GM04504 (cell line): ENCODE measurements around the gene PBRM1.
"Not testable (repeated sequence)": the region's sequence is repeated elsewhere in the genome, so short reads cannot be mapped to it uniquely, and the experiment has no call there.

Source experiments
- DNase-seq: peaks from one replicate; pipeline ENCODE4 v3.0.0-alpha.2; 2012; ENCODE audit warnings: low read depth

The PBRM1 gene

GRCh38 chr3:52536369-52537164, 149.1 kb downstream of the PBRM1 start, which contains the start of gene UQCC5:
UQCC5 (plus strand) TSS chr3:52536605; CDS start chr3:52536756, 151 bp downstream.
- peak; percentile 96 for DNase-seq

- DNase-seq, result no peak
These were observed 149.7 kb downstream of the PBRM1 start for GRCh38 chr3:52536112-52536368.

- DNase-seq, result no peak
These were observed 150.2 kb downstream of the PBRM1 start for GRCh38 chr3:52535411-52536111.

- DNase-seq, result no peak
These were observed 151.2 kb downstream of the PBRM1 start for GRCh38 chr3:52534281-52535183.

DNA sequence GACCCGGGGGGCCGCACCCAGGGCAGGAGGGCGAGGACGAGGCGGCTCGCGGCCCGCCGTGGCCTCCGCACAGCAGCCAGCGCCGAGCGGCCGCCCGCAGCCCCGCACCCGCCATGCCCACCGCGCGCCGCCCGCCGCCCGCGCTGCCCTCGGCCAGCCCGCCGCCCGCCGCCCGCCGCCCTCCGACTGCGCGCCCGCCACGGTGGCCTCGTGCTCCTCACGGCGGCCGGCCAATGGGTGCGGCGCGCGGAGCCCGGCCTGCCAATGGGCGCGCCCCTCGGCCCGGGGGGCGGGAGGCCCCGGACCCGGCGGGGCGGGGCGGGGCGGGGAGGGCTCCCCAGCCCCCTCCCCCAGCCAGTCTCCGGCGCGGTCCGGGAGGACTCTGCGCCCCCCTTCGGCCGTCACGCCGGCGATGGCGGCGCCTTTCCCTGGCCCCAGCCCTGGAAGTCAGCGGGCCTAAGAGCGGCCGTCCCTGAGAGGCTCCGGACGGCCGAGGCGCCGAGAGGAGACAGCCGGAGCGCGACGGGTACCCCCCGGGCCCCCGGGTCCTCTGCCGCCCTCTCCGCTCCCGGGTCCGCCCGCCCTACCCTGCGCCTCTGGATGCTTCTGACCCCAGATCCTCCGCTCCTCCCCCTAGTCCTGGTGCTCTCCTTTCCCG, 152.0 kb downstream of the PBRM1 start, which contains the start of gene NT5DC2:
Gene NT5DC2, minus strand, starts transcription at position 235 of the 658 bp plus-strand sequence. Its CDS starts 120 bp downstream, at position 115.
- DNase-seq, result peak; percentile 36

GRCh38 chr3:52532838-52533622, 152.7 kb downstream of the PBRM1 start:
- no peak for DNase-seq

DNA sequence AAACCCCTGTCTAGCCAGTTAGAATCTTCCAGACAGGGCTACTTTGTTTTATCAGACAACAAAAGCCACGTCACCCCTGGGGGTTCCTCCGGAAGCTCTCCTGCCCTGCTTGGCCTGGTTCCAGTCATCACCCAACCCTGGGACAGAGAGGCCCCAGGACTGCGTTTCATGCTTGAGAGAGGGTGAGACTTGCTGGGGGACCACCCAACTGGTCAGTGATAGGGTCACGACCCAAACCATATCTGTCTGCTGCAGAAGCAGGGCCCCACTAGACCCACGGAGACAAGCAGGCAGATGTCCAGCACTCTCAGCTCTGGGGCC, 153.2 kb downstream of the PBRM1 start:
- DNase-seq, result no peak

- no peak for DNase-seq
These were observed 153.7 kb downstream of the PBRM1 start for GRCh38 chr3:52531860-52532516.

DNA sequence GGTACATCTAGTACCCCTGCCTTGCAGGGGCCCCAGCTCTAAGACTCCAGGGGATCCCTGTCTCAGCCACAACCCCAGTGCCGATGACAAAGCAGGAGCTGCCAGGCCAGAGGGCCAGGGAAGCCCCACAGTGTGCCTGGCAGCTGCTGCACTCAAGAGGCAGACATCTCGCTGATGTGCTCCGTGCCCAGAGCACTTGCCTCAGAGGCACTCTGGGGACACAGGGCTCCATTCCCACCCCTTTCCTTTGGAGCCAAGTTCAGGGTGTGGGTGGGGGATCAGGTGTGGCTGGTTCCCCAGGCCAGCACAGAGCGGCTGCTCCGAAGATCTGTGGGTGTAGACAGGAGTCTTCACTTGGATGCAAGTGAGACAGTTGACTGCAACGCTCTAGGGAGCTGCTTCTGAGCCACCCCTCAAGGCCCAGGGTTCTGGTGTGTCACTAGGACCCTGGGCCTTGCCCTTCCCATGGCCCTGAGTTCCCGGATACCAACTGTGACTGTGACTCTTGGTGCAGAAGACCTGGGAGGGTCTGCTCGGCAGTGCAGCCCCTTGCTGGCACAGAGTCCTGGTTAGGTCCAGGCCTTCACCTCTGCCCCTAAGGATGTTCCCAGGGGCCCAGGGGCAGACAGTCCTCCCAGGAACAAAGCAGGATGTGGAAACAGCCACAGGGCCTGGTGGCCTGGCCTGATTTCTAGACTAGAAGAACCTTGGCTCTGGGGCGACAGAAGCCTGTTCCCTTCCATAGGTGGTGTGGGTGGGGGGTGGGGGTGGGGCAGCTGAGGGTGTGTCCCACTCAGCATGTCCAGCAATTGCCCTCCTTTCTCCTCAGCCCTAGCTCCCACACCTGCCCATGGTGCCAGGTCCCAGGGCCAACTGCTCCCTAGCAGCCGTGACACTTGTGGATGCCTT, 154.5 kb downstream of the PBRM1 start:
- no peak for DNase-seq

DNA sequence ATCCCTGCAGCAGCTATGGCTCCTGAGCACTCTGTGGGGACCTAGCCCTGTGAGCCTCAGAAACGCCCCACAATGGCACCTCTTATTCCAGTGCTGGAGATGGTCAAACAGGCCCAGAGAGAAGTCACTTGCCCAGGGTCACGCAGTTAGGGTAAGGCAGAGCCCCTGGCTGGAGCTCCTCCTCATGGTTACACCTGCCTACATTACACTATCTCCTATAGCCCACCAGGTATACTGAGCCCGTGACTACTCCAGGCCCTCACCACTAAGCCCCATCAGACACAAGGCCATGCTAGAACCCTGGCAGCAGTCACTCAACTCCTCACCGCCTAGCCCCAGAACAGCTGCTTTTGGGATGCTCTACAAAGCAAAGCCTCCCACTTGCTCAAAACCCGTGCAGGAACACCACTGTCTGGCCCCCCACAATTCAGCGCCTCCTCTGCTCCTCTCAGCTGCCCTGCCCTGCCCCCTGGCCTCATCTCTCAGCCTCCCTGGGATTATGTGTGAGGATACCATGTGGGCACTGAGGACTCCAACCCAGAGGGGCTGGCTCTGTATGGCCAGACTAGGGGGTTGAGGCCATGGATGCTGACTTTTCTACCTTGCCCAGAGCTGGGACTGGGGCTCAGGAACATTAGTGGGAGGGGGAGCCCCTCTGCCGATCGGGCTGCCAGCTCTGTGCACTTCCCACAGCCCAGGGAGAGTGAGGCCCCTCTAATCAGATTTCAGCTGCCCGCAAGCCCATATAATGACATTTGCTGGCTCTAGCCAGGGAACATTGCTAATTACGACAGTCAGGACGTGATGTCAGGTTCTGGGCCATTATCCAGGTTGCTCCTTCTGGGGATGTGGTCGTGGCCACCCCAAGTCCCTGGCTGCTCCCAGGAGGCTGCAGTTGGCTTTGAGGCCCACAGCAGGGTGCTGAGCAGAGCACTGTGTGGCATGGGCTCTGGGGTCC, 156.1 kb downstream of the PBRM1 start:
- no peak for DNase-seq

DNA sequence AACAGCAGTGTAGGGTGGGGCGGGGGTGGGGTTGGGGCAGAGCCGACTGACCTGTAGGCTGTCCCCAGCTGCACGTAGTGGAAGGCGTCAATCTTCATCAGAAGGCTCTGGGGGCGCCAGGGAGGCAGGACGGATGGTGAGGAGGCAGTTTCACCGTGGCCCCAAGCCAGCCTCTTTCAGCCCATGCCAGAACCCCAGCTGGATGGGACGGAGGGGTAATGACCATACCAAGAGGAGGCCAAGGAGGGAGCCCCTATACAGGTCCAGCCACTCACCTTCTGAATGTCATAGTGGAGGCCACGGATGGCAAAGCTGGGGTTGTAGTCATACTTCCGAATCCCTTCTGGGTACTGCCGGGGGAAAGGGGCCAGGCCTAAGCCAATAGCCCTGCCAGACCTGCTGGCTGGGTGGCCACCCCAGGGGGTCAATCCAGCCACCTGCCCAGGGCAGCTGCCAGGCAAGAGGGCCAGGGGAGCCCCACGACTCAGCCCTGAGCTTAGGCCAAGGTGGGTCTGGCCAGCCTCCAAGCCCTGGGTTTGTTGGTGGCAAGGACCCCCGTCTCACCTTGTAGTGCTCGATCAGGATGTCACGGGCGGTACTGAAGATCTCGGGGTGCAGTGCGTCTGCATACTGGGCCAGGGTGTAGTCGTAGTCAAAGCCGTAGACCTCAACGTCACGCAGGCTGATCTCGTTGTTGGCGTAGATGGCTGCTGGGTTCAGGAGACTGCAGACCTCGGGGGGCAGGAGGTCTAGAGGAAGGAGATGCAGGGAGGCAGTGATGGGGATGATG, 156.9 kb downstream of the PBRM1 start:
- no peak for DNase-seq

GRCh38 chr3:52527732-52528585, 157.8 kb downstream of the PBRM1 start:
- DNase-seq, result no peak

GRCh38 chr3:52527039-52527731, 158.5 kb downstream of the PBRM1 start:
- DNase-seq, result no peak

- DNase-seq, result not testable (repeated sequence)
These were observed 159.1 kb downstream of the PBRM1 start for GRCh38 chr3:52526671-52527038.

GRCh38 chr3:52525680-52526561, 159.8 kb downstream of the PBRM1 start:
- DNase-seq, result no peak
